WTC11 (cell line): ENCODE measurements around the gene TSG101.

Experiments
- SP1 ChIP-seq: sonication (generic); formaldehyde crosslinking; conservative IDR thresholded peaks from 2 replicates; pipeline ENCODE4 v1.8.1; 2022; ENCODE audit warnings: missing genetic modification reagents
- TF ChIP-seq, protein P1 (sequence below): sonication (generic); formaldehyde crosslinking; IDR thresholded peaks from 2 replicates; pipeline ENCODE4 v1.8.1; 2023; ENCODE audit warnings: mild to moderate bottlenecking, missing genetic modification reagents, moderate library complexity

DNA sequence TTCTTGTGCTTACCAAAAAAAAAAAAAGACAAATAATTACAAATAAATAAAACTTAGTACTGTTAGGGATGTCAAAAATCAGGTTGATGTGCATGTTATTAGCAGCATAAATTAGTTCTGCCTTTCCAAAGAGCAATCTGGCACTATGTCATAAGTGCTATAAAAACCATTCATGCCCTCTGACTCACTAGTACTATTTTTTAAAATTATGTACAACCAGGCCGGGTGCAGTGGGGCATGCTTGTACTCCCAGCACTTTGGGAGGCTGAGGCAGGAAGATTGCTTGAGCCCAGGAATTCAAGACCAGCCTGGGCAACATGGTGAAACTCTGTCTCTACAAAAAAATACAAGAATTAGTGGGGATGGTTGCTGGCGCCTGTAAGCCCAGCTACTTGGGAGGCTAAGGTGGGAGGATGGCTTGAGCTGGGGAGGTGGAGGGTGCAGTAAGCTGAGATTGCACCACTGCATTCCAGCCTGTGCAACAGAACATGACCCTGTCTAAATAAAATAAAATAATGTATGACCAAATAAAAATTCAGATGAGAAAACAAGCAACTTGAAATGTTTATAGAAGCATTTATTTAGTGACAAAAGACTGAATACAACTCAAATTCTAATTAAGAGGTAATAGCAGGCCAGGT lies 36.5 kb upstream of the TSG101 start:
- TF ChIP-seq SP1 (CRISPR knock-in tag), result no peak
- TF ChIP-seq, protein P1, sequence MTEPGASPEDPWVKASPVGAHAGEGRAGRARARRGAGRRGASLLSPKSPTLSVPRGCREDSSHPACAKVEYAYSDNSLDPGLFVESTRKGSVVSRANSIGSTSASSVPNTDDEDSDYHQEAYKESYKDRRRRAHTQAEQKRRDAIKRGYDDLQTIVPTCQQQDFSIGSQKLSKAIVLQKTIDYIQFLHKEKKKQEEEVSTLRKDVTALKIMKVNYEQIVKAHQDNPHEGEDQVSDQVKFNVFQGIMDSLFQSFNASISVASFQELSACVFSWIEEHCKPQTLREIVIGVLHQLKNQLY (CRISPR knock-in tag), result no peak
